ENCODE measurements around the gene PPTC7.

PPTC7 gene

DNA sequence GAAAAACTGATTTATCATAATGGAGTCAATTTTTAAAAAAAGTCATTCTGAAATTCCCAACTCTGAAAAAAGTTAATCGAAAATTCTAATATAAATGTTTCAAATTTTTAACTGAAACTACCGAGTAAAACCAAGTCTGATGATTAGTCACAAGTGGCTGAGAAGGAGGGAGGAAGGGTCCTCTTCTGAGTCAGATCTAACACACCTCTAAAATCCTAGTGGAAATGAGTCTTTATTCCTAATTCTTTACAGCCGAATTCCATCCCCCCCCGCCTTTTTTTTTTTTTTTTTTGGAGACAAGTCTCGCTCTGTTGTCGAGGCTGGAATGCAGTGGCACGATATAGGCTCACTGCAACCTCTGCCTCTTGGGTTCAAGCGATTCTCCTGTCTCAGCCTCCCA lies 43.1 kb downstream of the PPTC7 start:
- ChIA-PET POLR2A (interaction anchor here (0.6 kb wide), 1 partner anchor 35 kb away, joined by 3 read pairs; no protein-coding TSS in a partner anchor), CTCF (interaction anchor here (1.0 to 1.1 kb wide), 4 partner anchors 11 to 62 kb away, joined by 3 to 4 read pairs (median 3); no protein-coding TSS in a partner anchor)
- H3K4me1 ChIP-seq (ENCODE audit: control insufficient read depth, insufficient read depth, low read length), result peaks cover 33% of the 10 kb centered on the region
- TF ChIP-seq ZNF600 (tag by site-specific recombination; IDR thresholded peaks at IDR 0.05), result no peak
- no peak for TF ChIP-seq SALL2 (tag by site-specific recombination; IDR thresholded peaks at IDR 0.05; ENCODE audit: borderline replicate concordance)
- TF ChIP-seq ZNF76 (tag by site-specific recombination; IDR thresholded peaks at IDR 0.05; ENCODE audit: borderline replicate concordance, low read depth), result no peak
- TF ChIP-seq ZNF626 (tag by site-specific recombination; IDR thresholded peaks at IDR 0.05), result no peak
- no peak for TF ChIP-seq ZNF121 (tag by site-specific recombination; IDR thresholded peaks at IDR 0.05)
- no peak for TF ChIP-seq ZNF433 (tag by site-specific recombination; IDR thresholded peaks at IDR 0.05; ENCODE audit: low read depth)
- no peak for TF ChIP-seq YY2 (tag by site-specific recombination; IDR thresholded peaks at IDR 0.05)
- TF ChIP-seq ZNF239 (tag by site-specific recombination; IDR thresholded peaks at IDR 0.05), result no peak
- no peak for TF ChIP-seq HOXA7 (CRISPR knock-in tag; IDR thresholded peaks at IDR 0.05; ENCODE audit: borderline replicate concordance)
- TF ChIP-seq ZNF560 (tag by site-specific recombination; IDR thresholded peaks at IDR 0.05; ENCODE audit: borderline replicate concordance), result no peak
- no peak for TF ChIP-seq ZNF777 (tag by site-specific recombination; IDR thresholded peaks at IDR 0.05; ENCODE audit: borderline replicate concordance)
- TF ChIP-seq ZXDB (tag by site-specific recombination; IDR thresholded peaks at IDR 0.05), result no peak
- TF ChIP-seq ZNF341 (tag by site-specific recombination; IDR thresholded peaks at IDR 0.05; ENCODE audit: low read depth), result no peak
- no peak for TF ChIP-seq ZNF133 (tag by site-specific recombination; IDR thresholded peaks at IDR 0.05)
- H3K27ac ChIP-seq (ENCODE audit: extremely low read depth, low read depth, low read length), result no peak overlapping the region
- H3K9me3 ChIP-seq (ENCODE audit: control insufficient read depth, insufficient read depth, low read depth, low read length), result no peaks in the 10 kb centered on the region
- H3K36me3 ChIP-seq (ENCODE audit: control insufficient read depth in 2 of 2, insufficient read depth in 1 of 2, low read length in 2 of 2), result peaks cover 7 to 34% of the 10 kb centered on the region in 2 experiments
- no peak overlapping the region for H3K4me3 ChIP-seq (ENCODE audit: low read depth, low read length)

GRCh38 chr12:110538869-110539622 lies 44.1 kb downstream of the PPTC7 start:
- Histone ChIP-seq H3K4me1 (ENCODE audit: control insufficient read depth, insufficient read depth, low read length) (peaks cover 30% of the 10 kb centered on the region), H3K4me3 (ENCODE audit: low read depth, low read length) (no peak overlapping the region), H3K9me3 (ENCODE audit: control insufficient read depth, insufficient read depth, low read depth, low read length) (no peaks in the 10 kb centered on the region), H3K36me3 (ENCODE audit: control insufficient read depth in 2 of 2, insufficient read depth in 1 of 2, low read length in 2 of 2) (peaks cover 7 to 39% of the 10 kb centered on the region in 2 experiments), H3K27ac (ENCODE audit: extremely low read depth, low read depth, low read length) (no peak overlapping the region)
- no peak for TF ChIP-seq ZNF747 (tag by site-specific recombination; IDR thresholded peaks at IDR 0.05)
- TF ChIP-seq ZNF248 (tag by site-specific recombination; IDR thresholded peaks at IDR 0.05), result no peak
- no peak for TF ChIP-seq KLF7 (tag by site-specific recombination; IDR thresholded peaks at IDR 0.05; ENCODE audit: borderline replicate concordance)
- TF ChIP-seq, protein P1, sequence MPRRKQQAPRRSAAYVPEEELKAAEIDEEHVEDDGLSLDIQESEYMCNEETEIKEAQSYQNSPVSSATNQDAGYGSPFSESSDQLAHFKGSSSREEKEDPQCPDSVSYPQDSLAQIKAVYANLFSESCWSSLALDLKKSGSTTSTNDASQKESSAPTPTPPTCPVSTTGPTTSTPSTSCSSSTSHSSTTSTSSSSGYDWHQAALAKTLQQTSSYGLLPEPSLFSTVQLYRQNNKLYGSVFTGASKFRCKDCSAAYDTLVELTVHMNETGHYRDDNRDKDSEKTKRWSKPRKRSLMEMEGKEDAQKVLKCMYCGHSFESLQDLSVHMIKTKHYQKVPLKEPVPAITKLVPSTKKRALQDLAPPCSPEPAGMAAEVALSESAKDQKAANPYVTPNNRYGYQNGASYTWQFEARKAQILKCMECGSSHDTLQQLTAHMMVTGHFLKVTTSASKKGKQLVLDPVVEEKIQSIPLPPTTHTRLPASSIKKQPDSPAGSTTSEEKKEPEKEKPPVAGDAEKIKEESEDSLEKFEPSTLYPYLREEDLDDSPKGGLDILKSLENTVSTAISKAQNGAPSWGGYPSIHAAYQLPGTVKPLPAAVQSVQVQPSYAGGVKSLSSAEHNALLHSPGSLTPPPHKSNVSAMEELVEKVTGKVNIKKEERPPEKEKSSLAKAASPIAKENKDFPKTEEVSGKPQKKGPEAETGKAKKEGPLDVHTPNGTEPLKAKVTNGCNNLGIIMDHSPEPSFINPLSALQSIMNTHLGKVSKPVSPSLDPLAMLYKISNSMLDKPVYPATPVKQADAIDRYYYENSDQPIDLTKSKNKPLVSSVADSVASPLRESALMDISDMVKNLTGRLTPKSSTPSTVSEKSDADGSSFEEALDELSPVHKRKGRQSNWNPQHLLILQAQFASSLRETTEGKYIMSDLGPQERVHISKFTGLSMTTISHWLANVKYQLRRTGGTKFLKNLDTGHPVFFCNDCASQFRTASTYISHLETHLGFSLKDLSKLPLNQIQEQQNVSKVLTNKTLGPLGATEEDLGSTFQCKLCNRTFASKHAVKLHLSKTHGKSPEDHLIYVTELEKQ (tag by site-specific recombination; IDR thresholded peaks at IDR 0.05; ENCODE audit: borderline replicate concordance), result no peak
- no peak for TF ChIP-seq KLF8 (tag by site-specific recombination; IDR thresholded peaks at IDR 0.05)
- peak; percentile 44; the same call in 1 of the 2 replicates for TF ChIP-seq SP7 (tag by site-specific recombination; IDR thresholded peaks at IDR 0.05)
- TF ChIP-seq ZNF426 (tag by site-specific recombination; IDR thresholded peaks at IDR 0.05), result no peak
- TF ChIP-seq PRDM1 (tag by site-specific recombination; IDR thresholded peaks at IDR 0.05), result peak; percentile 52; the same call in 1 of the 2 replicates
- no peak for TF ChIP-seq ZNF792 (tag by site-specific recombination; IDR thresholded peaks at IDR 0.05)
- TF ChIP-seq, protein P2, sequence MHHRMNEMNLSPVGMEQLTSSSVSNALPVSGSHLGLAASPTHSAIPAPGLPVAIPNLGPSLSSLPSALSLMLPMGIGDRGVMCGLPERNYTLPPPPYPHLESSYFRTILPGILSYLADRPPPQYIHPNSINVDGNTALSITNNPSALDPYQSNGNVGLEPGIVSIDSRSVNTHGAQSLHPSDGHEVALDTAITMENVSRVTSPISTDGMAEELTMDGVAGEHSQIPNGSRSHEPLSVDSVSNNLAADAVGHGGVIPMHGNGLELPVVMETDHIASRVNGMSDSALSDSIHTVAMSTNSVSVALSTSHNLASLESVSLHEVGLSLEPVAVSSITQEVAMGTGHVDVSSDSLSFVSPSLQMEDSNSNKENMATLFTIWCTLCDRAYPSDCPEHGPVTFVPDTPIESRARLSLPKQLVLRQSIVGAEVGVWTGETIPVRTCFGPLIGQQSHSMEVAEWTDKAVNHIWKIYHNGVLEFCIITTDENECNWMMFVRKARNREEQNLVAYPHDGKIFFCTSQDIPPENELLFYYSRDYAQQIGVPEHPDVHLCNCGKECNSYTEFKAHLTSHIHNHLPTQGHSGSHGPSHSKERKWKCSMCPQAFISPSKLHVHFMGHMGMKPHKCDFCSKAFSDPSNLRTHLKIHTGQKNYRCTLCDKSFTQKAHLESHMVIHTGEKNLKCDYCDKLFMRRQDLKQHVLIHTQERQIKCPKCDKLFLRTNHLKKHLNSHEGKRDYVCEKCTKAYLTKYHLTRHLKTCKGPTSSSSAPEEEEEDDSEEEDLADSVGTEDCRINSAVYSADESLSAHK (tag by site-specific recombination; IDR thresholded peaks at IDR 0.05), result peak; percentile 74; the same call in 1 of the 2 replicates
- ChIA-PET POLR2A (no interaction called here), CTCF (interaction anchor here (1.0 to 1.1 kb wide), 5 partner anchors 10 to 63 kb away, joined by 3 to 4 read pairs (median 3); no protein-coding TSS in a partner anchor)
